Measurements from ENCODE around the gene ERC1.

ERC1 gene

GRCh38 chr12:1206118-1206734 lies 215.2 kb downstream of the ERC1 start (continued):
- TF ChIP-seq ZNF280C (tag by site-specific recombination; IDR thresholded peaks at IDR 0.05) (no peak), ZSCAN18 (tag by site-specific recombination; IDR thresholded peaks at IDR 0.05) (no peak), MYNN (tag by site-specific recombination; IDR thresholded peaks at IDR 0.05; ENCODE audit: borderline replicate concordance) (no peak), WT1 (tag by site-specific recombination; IDR thresholded peaks at IDR 0.05) (0 out of 2 replicates have a peak, but pooled peaks have one; percentile 14), ZNF366 (tag by site-specific recombination; conservative IDR thresholded peaks at IDR 0.05) (peak; percentile 93), ZFHX2 (tag by site-specific recombination; conservative IDR thresholded peaks at IDR 0.05) (no peak), ZNF202 (tag by site-specific recombination; IDR thresholded peaks at IDR 0.05; ENCODE audit: borderline replicate concordance) (no peak), ZNF449 (tag by site-specific recombination; IDR thresholded peaks at IDR 0.05) (no peak), ZNF335 (tag by site-specific recombination; conservative IDR thresholded peaks at IDR 0.05) (no peak), PATZ1 (tag by site-specific recombination; IDR thresholded peaks at IDR 0.05) (peak; percentile 56), ZNF37A (tag by site-specific recombination; IDR thresholded peaks at IDR 0.05) (no peak), ZNF654 (tag by site-specific recombination; IDR thresholded peaks at IDR 0.05; ENCODE audit: low read depth) (no peak; the same call in 1 of the 2 replicates), ZNF677 (tag by site-specific recombination; IDR thresholded peaks at IDR 0.05) (no peak), ZNF426 (tag by site-specific recombination; IDR thresholded peaks at IDR 0.05) (no peak), PRDM6 (tag by site-specific recombination; IDR thresholded peaks at IDR 0.05) (peak; percentile 96), ZNF404 (tag by site-specific recombination; IDR thresholded peaks at IDR 0.05) (no peak), SCRT1 (tag by site-specific recombination; IDR thresholded peaks at IDR 0.05; ENCODE audit: borderline replicate concordance) (peak; percentile 68; the same call in 1 of the 2 replicates), ZNF146 (tag by site-specific recombination; IDR thresholded peaks at IDR 0.05) (no peak), BCL11A (tag by site-specific recombination; IDR thresholded peaks at IDR 0.05; ENCODE audit: low read depth) (peak; percentile 66; the same call in 1 of the 2 replicates), OVOL3 (tag by site-specific recombination; IDR thresholded peaks at IDR 0.05) (peak; percentile 62; the same call in 1 of the 2 replicates), ZFP3 (tag by site-specific recombination; IDR thresholded peaks at IDR 0.05; ENCODE audit: low read depth) (no peak), OSR2 (tag by site-specific recombination; IDR thresholded peaks at IDR 0.05) (peak; percentile 98), GLI2 (tag by site-specific recombination; IDR thresholded peaks at IDR 0.05; ENCODE audit: borderline replicate concordance, low read depth) (peak; percentile 70), ZNF747 (tag by site-specific recombination; IDR thresholded peaks at IDR 0.05) (no peak), TSHZ1 (tag by site-specific recombination; IDR thresholded peaks at IDR 0.05; ENCODE audit: borderline replicate concordance) (peak; percentile 66; the same call in 1 of the 2 replicates)
